ENCODE measurements around the gene SENP3.

SENP3 gene

DNA sequence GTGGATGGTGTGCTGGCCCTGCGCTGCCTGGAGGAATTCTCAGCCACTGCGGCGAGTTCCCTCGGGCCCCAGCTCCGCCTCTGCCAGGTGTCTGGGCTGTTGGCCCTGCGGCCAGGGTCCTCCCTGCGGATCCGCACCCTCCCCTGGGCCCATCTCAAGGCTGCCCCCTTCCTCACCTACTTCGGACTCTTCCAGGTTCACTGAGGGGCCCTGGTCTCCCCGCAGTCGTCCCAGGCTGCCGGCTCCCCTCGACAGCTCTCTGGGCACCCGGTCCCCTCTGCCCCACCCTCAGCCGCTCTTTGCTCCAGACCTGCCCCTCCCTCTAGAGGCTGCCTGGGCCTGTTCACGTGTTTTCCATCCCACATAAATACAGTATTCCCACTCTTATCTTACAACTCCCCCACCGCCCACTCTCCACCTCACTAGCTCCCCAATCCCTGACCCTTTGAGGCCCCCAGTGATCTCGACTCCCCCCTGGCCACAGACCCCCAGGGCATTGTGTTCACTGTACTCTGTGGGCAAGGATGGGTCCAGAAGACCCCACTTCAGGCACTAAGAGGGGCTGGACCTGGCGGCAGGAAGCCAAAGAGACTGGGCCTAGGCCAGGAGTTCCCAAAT, 4.5 kb upstream of the SENP3 start:
- DNase-seq: no peak

DNA sequence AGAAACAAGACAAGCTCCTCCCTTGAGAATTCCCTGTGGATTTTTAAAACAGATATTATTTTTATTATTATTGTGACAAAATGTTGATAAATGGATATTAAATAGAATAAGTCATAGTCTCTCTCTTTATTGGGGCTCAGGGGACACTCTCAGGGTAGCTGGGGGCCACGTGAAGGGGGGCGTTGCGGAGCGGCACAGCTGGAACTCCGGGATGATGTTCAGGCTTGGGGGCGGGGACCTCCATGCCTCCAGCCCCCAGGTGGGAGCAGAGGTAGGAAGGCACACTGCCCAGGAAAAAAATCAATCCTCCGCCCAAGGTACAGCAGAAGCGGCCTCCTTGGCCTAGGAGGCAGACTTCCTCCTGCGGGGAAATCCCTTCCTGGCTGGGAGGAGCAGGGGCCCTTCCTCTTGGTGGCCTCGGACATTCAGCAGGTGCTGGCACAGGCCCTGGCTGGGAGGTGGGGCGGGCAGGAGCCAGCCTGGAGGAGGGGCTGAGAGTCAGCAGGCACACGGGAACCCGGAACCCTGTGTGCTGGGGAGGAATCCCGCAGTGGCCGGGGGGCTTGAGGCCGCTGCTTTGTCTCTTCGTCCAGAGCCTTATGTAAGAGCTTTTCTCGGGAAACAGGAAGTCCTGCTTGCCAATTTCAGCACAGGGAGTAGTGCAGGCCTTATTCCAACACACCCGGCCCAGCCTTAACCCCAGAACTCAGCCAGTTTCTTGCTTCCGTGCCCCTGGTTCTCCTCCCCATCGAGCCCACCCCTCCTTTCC, 3.8 kb upstream of the SENP3 start:
- peak; percentile 87 for DNase-seq

DNA sequence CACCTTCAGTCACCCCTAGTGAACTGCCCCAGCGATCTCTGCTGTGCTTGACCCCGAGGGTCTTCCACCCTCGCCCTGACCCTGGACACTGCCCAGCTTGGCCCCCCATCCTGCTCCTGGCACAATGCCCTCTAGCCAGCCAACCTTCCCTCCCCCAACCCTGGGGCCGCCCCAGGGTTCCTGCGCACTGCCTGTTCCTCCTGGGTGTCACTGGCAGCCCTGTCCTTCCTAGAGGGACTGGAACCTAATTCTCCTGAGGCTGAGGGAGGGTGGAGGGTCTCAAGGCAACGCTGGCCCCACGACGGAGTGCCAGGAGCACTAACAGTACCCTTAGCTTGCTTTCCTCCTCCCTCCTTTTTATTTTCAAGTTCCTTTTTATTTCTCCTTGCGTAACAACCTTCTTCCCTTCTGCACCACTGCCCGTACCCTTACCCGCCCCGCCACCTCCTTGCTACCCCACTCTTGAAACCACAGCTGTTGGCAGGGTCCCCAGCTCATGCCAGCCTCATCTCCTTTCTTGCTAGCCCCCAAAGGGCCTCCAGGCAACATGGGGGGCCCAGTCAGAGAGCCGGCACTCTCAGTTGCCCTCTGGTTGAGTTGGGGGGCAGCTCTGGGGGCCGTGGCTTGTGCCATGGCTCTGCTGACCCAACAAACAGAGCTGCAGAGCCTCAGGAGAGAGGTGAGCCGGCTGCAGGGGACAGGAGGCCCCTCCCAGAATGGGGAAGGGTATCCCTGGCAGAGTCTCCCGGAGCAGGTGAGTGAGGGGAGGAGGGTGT, 3.0 kb upstream of the SENP3 start, which contains the start of gene TNFSF13:
TSS of gene TNFSF13 (plus strand) at position 207 of the 776 bp plus-strand sequence. CDS start at position 497, 290 bp downstream.
- DNase-seq: no peak

DNA sequence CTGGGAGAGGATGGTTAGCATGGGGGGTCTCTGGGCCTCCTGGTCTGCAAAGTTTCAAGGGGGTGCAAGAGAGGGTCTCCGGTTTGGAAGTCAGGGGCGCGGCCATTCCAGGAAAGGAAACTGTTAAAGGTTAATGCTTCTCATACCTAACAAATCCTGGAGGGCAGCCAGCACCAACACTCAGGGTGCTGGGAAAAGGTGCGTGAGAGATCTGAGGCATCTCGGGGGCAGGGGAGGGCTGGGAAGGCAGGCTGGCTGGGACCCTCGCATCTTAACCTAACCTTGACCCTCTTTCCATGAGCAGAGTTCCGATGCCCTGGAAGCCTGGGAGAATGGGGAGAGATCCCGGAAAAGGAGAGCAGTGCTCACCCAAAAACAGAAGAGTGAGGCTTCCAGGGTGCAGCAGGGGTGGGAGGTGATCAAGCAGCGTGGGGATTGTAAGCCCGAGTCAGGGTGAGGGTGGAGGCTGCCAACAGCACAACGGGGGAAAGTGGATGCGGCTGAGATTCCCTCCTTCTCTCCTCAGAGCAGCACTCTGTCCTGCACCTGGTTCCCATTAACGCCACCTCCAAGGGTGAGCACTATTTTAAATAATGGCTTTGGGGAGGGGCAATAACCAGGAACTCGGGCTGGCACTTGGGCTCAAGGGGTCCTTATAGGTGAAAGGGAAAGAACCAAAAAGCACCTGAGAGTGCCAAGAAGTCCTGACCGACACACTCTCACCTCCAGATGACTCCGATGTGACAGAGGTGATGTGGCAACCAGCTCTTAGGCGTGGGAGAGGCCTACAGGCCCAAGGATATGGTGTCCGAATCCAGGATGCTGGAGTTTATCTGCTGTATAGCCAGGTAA, 2.2 kb upstream of the SENP3 start:
- DNase-seq: no peak

DNA sequence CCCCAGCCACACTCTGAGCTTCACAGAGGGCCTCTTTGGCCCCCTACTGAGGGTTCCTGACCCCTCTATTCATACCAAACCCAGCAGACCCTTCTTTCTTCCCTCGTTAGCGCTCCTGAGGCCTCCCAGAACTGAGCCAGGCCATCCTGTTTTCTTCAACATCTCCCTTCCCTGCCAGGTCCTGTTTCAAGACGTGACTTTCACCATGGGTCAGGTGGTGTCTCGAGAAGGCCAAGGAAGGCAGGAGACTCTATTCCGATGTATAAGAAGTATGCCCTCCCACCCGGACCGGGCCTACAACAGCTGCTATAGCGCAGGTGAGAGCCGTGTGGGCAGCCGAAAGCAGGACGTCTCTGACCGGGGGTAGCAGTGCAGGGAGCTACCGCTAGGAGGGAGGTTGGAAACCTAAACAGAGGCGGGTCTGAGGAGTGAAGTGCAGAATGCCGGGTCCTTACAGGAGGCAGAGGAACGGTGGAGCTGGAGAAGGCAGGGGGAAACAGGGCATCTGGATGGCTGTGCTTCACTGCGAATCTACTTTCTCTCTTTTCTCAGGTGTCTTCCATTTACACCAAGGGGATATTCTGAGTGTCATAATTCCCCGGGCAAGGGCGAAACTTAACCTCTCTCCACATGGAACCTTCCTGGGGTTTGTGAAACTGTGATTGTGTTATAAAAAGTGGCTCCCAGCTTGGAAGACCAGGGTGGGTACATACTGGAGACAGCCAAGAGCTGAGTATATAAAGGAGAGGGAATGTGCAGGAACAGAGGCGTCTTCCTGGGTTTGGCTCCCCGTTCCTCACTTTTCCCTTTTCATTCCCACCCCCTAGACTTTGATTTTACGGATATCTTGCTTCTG, 1.3 kb upstream of the SENP3 start:
- DNase-seq: peak; percentile 61

DNA sequence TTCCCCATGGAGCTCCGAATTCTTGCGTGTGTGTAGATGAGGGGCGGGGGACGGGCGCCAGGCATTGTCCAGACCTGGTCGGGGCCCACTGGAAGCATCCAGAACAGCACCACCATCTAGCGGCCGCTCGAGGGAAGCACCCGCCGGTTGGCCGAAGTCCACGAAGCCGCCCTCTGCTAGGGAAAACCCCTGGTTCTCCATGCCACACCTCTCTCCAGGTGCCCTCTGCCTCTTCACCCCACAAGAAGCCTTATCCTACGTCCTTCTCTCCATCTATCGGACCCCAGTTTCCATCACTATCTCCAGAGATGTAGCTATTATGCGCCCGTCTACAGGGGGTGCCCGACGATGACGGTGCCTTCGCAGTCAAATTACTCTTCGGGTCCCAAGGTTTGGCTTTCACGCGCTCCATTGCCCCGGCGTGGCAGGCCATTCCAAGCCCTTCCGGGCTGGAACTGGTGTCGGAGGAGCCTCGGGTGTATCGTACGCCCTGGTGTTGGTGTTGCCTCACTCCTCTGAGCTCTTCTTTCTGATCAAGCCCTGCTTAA, 617 bp upstream of the SENP3 start:
- peak; percentile 92 for DNase-seq

GRCh38 chr17:7562208-7562605, 488 bp downstream of the SENP3 start:
- no peak for DNase-seq

GRCh38 chr17:7563115-7563869, 1.6 kb downstream of the SENP3 start:
- DNase-seq: no peak

- no peak for DNase-seq
Measured at GRCh38 chr17:7569571-7569970, 7.9 kb downstream of the SENP3 start.

DNA sequence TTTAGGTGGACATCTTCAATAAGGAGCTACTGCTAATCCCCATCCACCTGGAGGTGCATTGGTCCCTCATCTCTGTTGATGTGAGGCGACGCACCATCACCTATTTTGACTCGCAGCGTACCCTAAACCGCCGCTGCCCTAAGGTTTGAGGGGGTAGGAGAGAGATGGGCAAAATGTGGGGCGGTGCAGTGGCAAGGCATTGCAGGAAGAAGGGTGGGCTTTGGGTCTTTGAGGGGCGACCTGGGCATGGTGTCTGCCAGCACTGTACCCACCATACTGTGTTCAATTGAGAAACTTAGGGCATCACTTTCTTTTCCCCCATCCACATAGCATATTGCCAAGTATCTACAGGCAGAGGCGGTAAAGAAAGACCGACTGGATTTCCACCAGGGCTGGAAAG, 8.6 kb downstream of the SENP3 start:
- DNase-seq: no peak

GRCh38 chr17:7572338-7572587, 10.5 kb downstream of the SENP3 start:
- DNase-seq: no peak

DNA sequence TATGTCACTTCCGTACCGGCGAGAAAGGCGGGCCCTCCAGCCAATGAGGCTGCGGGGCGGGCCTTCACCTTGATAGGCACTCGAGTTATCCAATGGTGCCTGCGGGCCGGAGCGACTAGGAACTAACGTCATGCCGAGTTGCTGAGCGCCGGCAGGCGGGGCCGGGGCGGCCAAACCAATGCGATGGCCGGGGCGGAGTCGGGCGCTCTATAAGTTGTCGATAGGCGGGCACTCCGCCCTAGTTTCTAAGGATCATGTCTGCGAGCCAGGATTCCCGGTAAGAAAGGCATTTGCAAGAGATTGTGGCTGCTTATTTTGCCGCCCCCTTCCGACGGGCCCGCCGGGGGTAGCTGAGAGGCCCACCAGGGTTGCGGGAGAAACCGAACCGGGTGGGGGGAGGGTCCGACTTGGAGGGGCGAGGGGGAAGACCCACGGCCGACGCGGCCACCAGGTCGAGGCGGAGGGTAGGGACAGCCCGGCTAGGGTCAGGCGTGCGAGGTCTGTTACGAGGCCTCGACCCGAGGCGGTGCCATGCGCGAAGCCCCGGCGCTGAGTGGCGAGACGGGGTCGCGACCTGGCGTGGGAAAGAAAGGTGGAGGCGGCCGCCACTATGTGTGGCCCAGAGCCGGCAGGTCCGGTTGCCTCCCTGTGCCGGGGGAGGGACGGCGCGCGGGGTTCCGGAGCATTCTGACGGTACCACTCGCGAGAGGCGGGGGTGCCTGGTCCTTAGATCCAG, 11.0 kb downstream of the SENP3 start:
- DNase-seq: peak; percentile 100

GRCh38 chr17:7573324-7574080, 11.8 kb downstream of the SENP3 start:
- peak; percentile 95 for DNase-seq

DNA sequence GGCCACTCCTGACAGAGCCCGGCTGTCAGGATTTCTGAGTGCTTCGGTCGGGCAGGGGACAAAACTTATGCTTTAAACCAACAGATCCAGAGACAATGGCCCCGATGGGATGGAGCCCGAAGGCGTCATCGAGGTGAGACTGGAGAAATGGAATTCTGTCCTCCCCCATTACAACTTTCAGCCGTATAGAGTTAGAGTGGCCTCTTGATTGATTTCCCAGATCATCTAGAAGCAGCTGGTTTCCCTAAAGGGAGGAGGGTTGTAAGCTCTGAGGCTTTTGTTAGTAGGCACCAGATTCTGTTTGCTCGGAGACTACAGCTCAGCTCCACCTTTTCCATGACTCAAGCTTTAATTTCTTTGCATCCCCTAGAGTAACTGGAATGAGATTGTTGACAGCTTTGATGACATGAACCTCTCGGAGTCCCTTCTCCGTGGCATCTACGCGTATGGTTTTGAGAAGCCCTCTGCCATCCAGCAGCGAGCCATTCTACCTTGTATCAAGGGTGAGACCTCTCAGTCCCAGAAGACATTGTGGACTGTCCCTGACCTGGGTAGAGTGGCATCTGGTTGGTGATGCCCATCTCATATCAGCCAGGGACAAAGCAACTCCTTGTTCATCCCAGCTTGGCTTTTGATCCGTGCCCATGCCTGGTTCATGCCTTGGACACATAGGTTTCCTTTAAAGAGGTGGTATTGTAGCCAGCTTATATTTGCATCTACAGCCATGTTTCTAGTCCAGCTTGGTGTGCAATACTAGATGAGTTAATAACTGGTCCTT, 12.6 kb downstream of the SENP3 start:
- DNase-seq: no peak

- no peak for DNase-seq
Measured at GRCh38 chr17:7575481-7575883, 13.8 kb downstream of the SENP3 start.

- DNase-seq: no peak
Measured at GRCh38 chr17:7575959-7576358, 14.2 kb downstream of the SENP3 start.

- no peak for DNase-seq
Measured at GRCh38 chr17:7576432-7576937, 14.8 kb downstream of the SENP3 start.
